Suprapubic skin (tissue), 3 donors: ENCODE results near the gene OPHN1.

Experiments used
- CTCF ChIP-seq, 2 donors: fragments of 200-600 bp in 1 of 2; fragments of 450-650 bp in 1 of 2; sonication (generic) in 1 of 2; IDR thresholded peaks; one replicate each; pipeline ENCODE4 v1.5.1; 2016 to 2019; ENCODE audit warnings: antibody characterized with exemption in 2 of 2, mild to moderate bottlenecking in 1 of 2, moderate library complexity in 1 of 2
- EP300 ChIP-seq: sonication (generic); formaldehyde crosslinking; IDR thresholded peaks from one replicate; pipeline ENCODE4 v1.6.1; 2017; ENCODE audit warnings: antibody characterized with exemption
- POLR2A ChIP-seq, 2 donors: fragments of 450-650 bp; IDR thresholded peaks; one replicate each; pipeline ENCODE4 v1.6.1; 2017; ENCODE audit warnings: antibody characterized with exemption in 2 of 2, mild to moderate bottlenecking in 2 of 2, moderate library complexity in 2 of 2

- no peak for TF ChIP-seq CTCF (IDR thresholded peaks at IDR 0.05)
- no peak for TF ChIP-seq POLR2A (IDR thresholded peaks at IDR 0.05)
- no peak for TF ChIP-seq EP300
These were observed 645 bp upstream of the OPHN1 start for GRCh38 chrX:68433981-68434299.
